NOMO-1 treated with DMSO at 0.1 percent for 48 hours (cell line): ENCODE data around the gene SMAD3.

Experiments
- DNase-seq: peaks from one replicate; lab custom pipeline; 2025; ENCODE audit not compliant: unreplicated experiment; lab: John Stamatoyannopoulos, UW

The SMAD3 gene

DNA sequence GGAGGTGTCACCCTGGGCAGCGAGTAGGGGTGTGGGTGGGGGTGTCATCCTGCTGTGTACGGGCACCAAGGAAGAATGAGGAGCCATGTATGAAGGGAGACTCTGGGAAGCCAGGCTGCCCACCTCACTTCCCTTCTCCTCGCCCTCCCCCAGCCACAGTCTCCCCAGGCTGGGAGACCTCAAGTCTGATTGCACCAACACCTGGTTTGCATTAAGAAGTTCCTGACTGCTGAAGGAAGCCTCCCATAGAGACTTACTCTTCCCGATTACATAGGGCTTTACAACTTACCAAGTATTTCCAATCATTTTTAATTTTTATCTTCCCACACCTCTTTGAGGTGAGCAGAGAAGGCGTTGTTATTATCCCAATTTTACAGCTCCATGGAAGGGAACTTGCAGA lies 29.5 kb upstream of the SMAD3 start:
- no peak for DNase-seq

DNA sequence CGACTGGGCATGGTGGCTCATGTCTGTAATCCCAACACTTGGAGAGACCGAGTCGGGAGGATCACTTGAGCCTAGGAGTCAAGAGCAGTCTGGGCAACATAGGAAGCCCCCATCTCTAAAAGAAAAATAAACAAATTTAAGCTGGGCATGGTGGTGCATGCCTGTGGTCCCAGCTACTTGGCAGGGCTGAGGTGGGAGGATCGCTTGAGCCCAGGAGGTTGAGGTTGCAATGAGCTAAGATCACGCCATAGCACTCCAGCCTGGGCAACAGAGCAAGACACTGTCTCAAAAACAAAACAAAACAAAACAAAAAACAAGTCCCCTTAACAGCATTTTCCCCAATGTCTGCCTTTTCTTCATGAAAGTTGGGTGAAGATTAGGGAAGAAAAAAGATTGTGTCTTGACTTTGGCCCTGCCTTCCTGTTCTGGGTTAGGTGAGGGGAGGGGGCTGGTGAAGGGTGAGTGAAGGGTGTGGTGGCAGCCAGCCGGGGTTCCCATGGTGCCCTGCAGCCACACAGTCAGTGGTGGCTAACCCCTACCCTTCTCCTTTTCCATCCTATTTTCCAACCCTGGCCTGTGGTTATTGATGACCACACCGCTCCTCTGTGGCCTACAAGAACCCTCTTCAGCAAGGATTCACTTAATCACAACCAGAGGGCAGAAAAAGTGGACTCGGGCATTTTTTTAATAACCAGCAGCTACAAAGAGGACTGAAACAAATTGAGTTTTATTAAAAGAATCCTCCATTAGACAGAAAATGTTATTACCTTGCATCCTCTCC lies 28.4 kb upstream of the SMAD3 start:
- DNase-seq = no peak

DNA sequence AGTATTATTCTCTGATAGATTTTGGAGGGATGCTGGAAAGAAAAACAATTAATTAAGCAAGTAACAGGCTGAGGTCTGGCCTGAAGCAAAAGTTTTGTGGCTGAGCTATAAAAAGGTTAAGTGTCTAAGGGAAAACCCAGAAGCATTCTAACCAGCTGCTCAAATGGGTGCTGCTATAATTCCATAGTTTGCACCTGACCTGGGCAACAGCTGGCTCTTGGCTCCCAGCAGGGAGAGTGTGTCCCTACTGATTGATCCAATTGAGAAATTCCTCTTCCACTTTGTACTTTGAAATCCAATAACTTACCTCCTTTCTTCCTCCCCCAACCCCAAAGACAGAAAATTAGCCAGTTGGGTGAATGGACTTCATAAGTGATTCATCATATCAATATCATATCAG lies 27.7 kb upstream of the SMAD3 start:
- no peak for DNase-seq

DNA sequence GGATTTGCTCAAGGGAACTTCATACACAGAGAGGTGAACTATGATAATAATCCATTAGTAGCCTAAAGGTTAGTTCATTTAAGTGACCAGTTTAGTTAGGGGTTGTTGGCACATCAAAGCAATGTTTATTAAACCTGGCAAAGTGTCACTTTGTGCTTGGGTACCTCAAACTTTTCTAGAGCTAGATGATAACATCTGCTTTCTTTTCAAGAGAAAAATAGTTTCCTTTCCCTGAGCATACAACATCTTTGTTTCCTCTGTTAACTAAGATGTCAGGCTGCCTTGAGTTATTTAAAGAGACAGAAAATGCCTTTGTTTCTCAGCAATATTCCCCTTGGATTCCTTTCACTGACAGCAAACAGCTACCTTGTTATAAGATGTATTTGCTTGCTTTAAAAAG lies 26.7 kb upstream of the SMAD3 start:
- DNase-seq = no peak

DNA sequence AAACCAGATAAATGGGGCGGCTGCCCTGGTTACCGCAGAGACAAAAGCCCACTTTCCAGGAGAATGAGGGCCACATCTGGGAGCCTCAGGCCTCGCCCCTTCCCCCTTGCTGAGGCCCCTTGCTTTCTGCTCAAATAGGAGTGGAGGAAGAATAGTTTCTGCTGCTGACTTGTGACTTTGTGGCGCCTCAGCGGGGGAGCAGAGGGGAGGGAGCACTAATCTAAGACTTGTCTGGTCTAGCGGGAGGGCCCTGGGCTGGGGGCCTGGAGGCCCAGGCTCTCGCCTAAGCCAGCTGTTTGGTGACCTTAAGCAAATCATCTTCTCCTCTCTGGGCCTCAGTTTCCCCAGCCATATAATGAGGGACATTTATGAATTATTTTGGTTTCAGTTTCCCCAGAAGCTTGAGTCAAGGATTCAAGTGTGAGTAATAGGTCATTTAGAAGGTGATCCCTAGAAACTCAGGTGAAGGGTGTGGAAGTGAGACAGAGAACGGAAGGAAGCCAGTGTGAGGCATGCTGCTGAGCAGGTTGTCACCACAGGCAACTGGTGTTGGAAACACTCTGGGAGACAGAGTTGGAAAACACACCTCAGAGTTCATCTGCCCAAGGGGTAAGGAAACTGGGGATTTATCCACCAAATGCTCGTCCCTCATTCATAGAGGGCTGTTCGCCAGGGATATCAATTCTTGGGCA lies 25.9 kb upstream of the SMAD3 start:
- no peak for DNase-seq

DNA sequence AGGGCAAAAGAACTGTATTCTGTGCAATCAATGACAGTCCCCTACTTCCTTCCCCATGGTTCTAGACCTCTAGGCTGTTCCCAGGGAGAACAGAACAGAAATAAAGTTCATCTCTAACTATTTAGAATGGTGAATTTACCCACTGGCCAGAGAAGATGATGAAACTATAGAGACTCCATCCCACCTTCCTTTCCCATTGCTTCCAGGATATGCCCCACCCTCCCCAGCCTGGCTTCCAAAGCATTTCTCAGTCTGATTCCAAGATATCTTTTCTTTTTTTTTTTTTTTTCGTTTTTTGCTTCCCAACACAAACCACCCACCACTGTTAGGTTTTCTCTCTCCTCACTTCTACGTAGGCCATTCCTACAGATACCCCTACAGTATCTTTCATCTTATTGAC lies 25.1 kb upstream of the SMAD3 start:
- no peak for DNase-seq

DNA sequence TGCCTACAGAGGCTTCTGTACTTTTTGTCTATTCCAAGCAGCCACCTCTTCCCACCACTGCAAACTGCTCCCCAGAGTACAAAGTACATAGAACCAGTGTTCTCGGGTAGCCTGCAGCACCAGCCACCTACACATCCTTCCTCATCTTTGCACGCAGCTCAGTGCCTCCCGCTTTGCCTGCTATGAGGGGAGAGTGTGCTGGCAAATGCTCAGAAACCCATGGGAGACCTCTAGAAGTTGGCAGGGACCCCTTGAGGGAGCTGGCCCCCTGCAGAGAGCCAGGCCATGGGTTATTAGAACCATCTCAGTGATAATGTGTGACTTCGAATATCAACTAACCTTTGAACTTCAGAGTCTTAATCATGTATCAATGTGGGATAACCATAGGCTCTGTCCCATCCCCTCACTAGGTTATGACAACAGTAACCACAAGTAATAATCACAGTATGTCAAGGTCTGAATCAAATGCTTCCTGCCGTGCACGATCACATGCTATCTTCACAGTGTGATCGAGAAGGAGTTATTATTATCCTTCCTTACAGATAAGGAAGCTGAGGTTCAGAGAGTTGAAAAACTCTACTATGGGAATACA lies 22.8 kb upstream of the SMAD3 start:
- DNase-seq = peak; percentile 79

DNA sequence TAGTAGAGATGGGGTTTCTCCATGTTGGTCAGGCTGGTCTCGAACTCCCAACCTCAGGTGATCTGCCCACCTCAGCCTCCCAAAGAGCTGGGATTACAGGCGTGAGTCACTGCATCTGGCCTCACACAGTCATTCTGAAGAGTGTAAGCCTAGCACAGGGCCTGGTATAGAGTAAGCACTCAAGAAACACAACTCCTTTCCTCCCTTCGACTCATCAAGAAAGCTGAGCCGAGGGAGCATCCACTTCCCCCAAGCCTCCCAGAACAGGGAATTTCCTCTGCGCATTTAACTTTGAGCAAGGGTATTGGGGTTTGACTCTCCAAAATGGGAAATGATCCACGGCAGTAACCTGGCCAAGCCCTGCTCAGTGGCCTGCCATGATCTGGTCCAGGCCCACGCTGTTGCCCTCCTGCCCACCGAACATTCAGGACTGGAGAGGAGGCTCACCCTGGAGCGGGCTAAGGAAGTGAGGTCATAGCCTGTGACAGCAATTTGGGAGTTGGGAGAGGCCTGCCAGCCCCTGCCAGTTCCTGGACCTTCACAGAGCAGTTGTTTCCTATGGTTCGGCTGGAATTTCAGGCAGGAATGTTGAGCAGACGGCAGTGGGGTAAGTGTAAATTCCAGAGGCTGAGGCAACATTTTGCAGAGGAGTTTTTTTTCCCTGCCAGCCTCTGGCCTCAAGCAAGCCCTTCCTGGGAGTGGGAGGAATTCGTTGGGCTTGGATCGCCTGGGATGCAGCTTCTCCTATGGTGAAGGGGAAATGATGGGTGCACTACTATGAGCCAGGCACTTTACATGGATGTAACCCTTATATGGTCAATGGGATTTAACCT lies 21.2 kb upstream of the SMAD3 start:
- no peak for DNase-seq

DNA sequence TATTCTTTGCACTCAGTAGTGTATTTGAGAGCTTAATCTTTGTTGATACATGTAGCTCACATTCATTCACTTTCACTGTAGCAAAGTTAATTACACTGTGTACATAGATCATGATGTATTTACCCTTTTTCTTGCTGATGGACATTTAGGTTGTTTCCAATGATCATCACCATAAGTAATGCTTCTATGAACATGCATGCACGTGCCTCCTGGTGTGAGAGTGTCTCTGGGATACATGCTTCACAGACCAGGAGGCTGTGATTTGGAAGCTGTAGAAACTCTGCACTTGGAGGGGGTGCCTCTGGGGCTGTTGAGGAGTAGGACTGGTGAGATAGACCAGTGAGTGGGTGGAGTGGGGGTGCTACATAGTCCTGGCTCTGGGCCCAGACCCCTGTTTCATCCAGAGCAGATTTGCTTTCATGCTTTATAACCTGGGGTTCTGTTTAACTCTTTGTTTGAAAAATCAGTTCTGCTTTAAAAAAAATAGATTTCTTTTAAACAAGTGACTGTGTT lies 18.2 kb upstream of the SMAD3 start:
- no peak for DNase-seq

DNA sequence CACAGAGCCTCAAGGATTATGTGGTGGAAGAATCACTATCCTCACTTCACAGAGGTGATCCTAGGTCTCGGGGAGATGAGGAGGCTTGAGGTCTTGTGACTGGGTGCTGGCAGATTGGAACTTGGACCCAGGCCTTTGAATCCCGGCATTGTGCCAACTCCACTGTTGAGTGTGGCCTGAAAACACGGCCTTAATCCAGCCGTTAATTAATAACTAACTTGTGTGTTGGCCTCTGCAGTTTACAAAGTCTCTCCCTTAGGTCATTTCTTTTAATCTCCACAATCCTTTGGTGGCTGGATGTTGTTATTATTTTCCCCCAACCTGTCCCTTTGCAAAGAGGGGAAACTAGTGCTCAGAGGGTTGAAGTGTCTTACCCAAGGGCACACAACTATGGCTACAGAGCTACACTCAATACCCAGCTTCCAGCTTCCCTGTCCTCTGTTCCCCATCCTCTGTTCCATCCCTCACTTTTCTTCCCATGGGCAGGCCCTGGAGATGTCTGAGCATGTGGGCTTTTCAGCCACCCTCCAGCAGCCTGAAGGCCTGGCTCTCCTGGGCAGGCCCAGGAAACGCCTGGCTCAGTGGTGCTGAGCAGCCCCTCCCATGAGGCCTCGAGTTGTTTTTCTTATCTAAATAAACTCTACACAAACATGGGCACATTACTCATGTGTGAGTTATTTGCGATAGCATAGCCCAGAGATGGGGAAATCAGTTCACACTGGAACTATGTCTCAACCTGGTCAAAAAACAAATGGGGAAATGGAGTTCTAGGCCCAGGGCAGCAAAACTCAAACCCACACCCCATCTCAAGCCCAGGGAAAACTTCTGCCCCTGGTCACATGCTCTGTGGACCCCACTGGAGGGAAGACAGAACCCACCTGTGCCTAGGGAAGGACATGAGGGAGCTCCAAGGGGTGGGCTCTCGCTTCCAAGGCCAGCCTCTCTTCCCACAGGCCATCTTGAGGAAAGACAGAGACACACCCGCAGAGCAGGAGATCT lies 16.8 kb upstream of the SMAD3 start:
- DNase-seq = peak; percentile 54

DNA sequence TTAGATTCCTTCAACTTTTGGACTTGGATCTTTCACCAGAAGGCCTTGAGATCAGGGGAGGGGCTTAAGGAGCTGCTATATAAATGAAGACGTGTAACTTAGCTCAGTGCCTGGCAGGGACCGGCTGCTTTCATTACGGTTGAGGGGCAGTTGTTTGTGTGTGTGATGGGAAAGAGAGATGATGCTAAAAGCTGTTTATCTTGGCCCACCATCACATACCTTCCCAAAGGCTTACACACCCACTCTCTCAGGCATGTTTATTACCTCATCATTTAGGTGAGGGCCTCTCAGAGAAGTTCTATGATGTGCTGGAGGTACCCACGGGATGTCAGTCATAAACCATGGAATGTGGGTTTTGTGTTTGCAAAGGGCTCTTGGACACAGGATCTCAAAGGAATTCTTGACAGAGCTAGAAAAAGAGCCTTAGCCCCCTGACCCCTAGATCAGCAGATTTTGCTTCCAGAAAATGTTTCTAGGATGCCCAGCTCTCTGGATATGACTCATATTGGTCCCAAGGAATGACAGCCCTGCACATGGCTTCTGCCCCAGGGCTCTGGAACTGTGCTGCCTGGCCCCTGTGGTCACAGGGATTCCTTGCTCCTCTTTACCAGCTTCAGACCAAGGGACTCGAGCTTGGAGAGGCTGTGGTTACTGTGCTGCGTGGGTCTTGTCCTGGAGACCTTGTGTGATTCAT lies 15.9 kb upstream of the SMAD3 start:
- no peak for DNase-seq

DNA sequence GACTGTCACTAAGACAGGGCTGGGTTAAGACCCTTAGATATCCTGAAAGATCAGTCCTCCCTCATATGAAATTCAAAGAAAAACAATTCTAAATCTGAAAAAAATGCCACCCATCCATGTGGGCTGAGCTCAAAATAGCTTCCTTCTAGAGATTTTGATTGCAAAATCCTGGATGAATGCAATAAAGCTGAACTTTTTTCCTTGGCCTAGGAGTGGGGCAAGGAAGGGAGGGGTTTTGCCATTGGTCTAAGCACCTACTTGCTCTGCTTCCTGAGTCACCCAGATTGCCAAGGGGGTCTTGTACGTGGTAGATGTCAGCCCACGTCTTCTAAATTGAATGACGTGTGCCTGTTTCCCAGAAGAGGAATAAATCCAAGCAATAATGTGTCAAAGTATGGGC lies 15.3 kb upstream of the SMAD3 start:
- DNase-seq = no peak

DNA sequence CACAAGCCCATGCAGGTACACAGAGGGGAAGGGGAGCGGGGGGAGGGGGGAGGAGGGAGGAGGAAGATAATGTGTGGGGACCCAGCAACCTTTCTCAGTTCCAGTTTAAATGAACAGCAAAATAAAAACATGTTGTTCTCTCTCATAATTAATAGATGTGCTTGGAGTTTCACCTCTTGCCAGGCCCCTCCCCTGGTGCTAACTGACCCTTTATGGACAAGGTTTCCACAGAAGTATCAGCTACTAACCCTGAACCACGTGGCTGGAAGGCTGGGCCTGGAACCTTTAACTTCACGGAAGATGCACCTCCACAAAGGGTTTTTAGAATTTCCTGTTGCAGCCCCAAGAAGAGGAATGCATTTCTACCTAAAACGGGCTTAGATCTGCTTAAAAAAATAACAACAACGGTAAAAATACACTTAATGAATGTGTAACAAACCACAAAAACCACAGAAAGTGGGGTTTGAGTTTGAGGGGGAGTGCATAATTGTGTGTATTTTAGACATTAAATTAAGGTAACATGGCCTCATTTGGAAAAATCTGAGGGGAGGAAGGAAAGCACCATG lies 14.8 kb upstream of the SMAD3 start:
- DNase-seq = no peak

DNA sequence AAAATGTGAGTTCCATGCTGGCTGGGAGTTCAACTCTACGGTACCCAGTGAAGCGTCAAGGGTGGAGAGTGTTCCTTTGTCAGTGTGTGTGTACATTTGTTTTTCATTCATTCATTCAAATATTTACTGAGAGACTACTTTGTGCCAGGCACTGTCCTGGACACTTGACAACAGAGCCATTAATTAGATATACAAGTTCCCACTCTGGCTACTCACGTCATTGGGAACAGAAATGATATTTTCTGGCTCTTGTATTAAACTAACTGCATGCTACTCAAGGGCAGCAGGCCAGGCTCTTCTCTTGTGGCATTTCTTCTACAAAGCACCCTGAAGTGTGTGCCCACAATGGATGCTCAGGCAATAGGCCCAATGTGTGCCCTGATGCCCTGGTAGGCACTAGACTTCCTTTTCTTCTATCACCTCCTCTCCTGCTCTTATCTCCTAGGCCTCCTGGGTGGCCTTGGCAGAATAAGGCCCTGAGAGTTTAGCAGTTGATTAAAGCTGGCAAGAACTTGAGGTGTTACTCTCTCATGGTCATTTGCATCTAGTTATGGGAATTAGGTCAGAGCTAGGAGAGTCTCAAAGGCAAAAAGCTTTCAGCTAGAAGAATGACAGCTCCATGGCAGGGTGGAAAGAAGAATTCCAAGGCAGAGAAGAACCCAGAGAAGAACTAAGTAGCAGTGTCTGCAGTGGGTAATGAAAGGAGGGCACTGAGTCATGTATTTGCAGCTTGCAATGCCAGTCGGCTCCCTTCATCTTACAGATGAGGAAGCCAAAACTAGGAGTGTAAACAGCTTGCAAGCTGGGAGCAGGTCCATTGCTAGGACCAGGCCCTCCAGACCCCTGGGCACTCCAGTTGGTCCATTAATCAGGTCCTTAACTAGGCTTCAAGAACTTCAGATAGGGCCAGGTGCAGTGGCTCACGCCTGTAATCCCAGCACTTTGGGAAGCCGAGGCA lies 14.0 kb upstream of the SMAD3 start:
- DNase-seq = no peak

DNA sequence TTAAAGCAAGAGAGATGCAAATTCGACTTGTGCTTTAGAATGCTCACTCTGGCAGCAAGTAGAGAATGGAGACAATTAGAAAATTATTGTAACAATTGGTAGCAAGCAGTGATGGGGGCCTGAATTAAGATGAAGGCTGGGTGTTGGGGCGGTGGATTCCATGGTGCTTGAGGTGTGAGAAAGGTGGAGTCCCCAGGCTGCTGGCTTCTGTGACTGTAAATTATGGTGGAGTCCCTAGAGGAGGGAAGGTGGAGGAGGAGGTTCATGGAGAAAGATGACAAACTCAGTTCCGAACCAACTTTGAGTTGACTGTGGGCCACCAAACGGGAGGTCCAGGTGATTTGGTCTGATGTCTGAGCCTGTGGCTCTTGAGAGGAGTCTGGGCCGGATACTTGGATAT lies 10.7 kb upstream of the SMAD3 start:
- no peak for DNase-seq

DNA sequence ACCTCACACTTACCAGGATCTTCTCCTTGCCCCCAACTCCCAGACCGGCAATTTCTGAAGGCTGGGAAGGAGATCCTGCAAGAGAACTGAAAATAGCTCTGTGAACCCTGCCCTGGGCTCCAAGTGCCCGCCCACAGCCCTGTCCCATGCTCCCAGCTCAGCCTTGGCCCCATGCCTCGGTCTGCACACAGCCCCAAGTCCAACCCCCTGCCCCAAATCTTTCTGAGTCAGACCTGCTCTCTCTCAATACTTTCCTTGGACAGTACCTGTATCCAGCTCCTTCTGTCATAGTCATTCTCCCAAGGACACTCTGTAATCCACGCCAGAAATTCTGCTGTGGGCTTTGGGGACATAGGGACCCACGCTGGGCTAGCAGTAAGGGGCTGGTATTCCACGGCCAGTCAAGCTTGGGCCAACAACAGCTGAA lies 6.3 kb upstream of the SMAD3 start:
- no peak for DNase-seq

DNA sequence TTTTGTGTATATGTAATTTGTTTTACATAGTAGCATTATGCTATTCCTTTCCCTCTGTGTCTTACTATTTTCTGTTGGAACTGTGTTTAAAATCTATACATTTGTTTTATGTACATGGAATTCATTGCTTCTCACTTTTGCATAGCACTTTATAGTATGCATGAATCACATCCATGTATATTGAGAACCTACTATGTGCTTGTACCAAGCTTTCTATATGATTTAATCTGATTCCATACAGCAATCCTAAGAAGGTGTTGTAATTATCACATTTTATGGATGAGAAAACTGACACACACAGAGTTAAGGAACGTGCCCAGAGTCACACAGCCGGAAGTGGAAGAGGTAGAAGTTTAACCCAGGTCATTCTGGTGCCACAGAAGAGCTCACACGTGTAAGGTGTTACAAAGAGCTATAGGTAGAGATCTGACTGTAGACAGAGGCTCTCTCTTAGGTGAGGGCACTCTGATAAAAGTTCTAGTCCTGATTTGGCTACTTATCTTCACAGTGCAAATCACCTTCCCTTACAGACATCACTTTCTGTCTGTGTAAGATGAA lies 3.5 kb upstream of the SMAD3 start:
- DNase-seq = no peak
